ENCODE results near the gene VIPR1.
"Not testable (repeated sequence)": the region's sequence is repeated elsewhere in the genome, so short reads cannot be mapped to it uniquely, and the experiment has no call there.

The VIPR1 gene

GRCh38 chr3:42556089-42556632 lies 53.7 kb downstream of the VIPR1 start:
- no peak for ATAC-seq
- TF ChIP-seq ARNTL (CRISPR knock-in tag; IDR thresholded peaks at IDR 0.05; ENCODE audit: borderline replicate concordance, low read depth) (no peak), TSHZ2 (CRISPR knock-in tag; IDR thresholded peaks at IDR 0.05) (no peak), BACH2 (CRISPR knock-in tag; IDR thresholded peaks at IDR 0.05; ENCODE audit: borderline replicate concordance) (no peak), ZNF70 (CRISPR knock-in tag; IDR thresholded peaks at IDR 0.05) (no peak), GLIS3 (CRISPR knock-in tag; IDR thresholded peaks at IDR 0.05) (no peak), TCF4 (CRISPR knock-in tag; IDR thresholded peaks at IDR 0.05; ENCODE audit: borderline replicate concordance) (no peak)

- not testable (repeated sequence) for ATAC-seq
Observed at GRCh38 chr3:42556817-42557216, 54.4 kb downstream of the VIPR1 start.

- peak; percentile 36; the same call in 1 of the 3 replicates for ATAC-seq
- TF ChIP-seq ZNF70 (CRISPR knock-in tag; IDR thresholded peaks at IDR 0.05) (no peak), ZFP3 (CRISPR knock-in tag; IDR thresholded peaks at IDR 0.05) (no peak), ZFP30 (CRISPR knock-in tag; IDR thresholded peaks at IDR 0.05) (no peak), CREB5 (CRISPR knock-in tag; IDR thresholded peaks at IDR 0.05; ENCODE audit: low read depth) (no peak), BACH2 (CRISPR knock-in tag; IDR thresholded peaks at IDR 0.05; ENCODE audit: borderline replicate concordance) (no peak), OSR1 (CRISPR knock-in tag; IDR thresholded peaks at IDR 0.05) (no peak), ESRRG (CRISPR knock-in tag; IDR thresholded peaks at IDR 0.05) (no peak), ISL1 (CRISPR knock-in tag; IDR thresholded peaks at IDR 0.05) (no peak), SNAI2 (CRISPR knock-in tag; IDR thresholded peaks at IDR 0.05) (no peak), ZNF8 (CRISPR knock-in tag; IDR thresholded peaks at IDR 0.05) (no peak), GLIS3 (CRISPR knock-in tag; IDR thresholded peaks at IDR 0.05) (no peak), ARNTL (CRISPR knock-in tag; IDR thresholded peaks at IDR 0.05; ENCODE audit: borderline replicate concordance, low read depth) (no peak), CSDC2 (CRISPR knock-in tag; IDR thresholded peaks at IDR 0.05) (no peak), TOX (CRISPR knock-in tag; IDR thresholded peaks at IDR 0.05; ENCODE audit: borderline replicate concordance) (no peak), TCF4 (CRISPR knock-in tag; IDR thresholded peaks at IDR 0.05; ENCODE audit: borderline replicate concordance) (no peak), TSHZ2 (CRISPR knock-in tag; IDR thresholded peaks at IDR 0.05) (no peak), POU6F1 (CRISPR knock-in tag; IDR thresholded peaks at IDR 0.05; ENCODE audit: borderline replicate concordance, low read depth) (no peak), CSRNP3 (CRISPR knock-in tag; IDR thresholded peaks at IDR 0.05) (no peak)
Observed at GRCh38 chr3:42557854-42558253, 55.4 kb downstream of the VIPR1 start.

Measured in SK-N-SH treated with all-trans-retinoic acid at 6 μM for 48 hours (cell line).